Measurements from ENCODE around the gene BNC2.

The BNC2 gene

GRCh38 chr9:16811987-16812685 is 58.3 kb downstream of the BNC2 start:
- DNase-seq, result no peak

- no peak for DNase-seq
These were observed 60.4 kb downstream of the BNC2 start for GRCh38 chr9:16809912-16810610.

GRCh38 chr9:16806674-16807073 is 63.8 kb downstream of the BNC2 start:
- no peak for DNase-seq

GRCh38 chr9:16803648-16804047 is 66.8 kb downstream of the BNC2 start:
- no peak for DNase-seq

- no peak for DNase-seq
These were observed 68.5 kb downstream of the BNC2 start for GRCh38 chr9:16801871-16802466.

- no peak for DNase-seq
These were observed 74.1 kb downstream of the BNC2 start for GRCh38 chr9:16796304-16796825.

- DNase-seq, result no peak
These were observed 75.4 kb downstream of the BNC2 start for GRCh38 chr9:16794871-16795639.

GRCh38 chr9:16794103-16794502 is 76.4 kb downstream of the BNC2 start:
- no peak for DNase-seq

GRCh38 chr9:16787724-16788123 is 82.7 kb downstream of the BNC2 start:
- no peak for DNase-seq

GRCh38 chr9:16784002-16784401 is 86.5 kb downstream of the BNC2 start:
- no peak for DNase-seq

- no peak for DNase-seq
These were observed 88.0 kb downstream of the BNC2 start for GRCh38 chr9:16782490-16782889.

GRCh38 chr9:16775330-16775729 is 95.1 kb downstream of the BNC2 start:
- DNase-seq, result no peak

GRCh38 chr9:16773617-16774016 is 96.9 kb downstream of the BNC2 start:
- DNase-seq, result no peak

- DNase-seq, result no peak
These were observed 97.4 kb downstream of the BNC2 start for GRCh38 chr9:16773116-16773515.

- DNase-seq, result no peak
These were observed 99.1 kb downstream of the BNC2 start for GRCh38 chr9:16771356-16771755.

GRCh38 chr9:16769291-16769690 is 101.2 kb downstream of the BNC2 start:
- DNase-seq, result no peak

- DNase-seq, result no peak
These were observed 101.7 kb downstream of the BNC2 start for GRCh38 chr9:16768816-16769215.

GRCh38 chr9:16767366-16767765 is 103.1 kb downstream of the BNC2 start:
- no peak for DNase-seq

GRCh38 chr9:16763946-16764345 is 106.5 kb downstream of the BNC2 start:
- DNase-seq, result no peak

GRCh38 chr9:16755467-16756160 is 114.9 kb downstream of the BNC2 start:
- no peak for DNase-seq

GRCh38 chr9:16754662-16755061 is 115.8 kb downstream of the BNC2 start:
- no peak for DNase-seq

GRCh38 chr9:16753256-16753655 is 117.2 kb downstream of the BNC2 start:
- no peak for DNase-seq

- no peak for DNase-seq
These were observed 117.9 kb downstream of the BNC2 start for GRCh38 chr9:16752601-16753000.

Data from cortex of kidney (tissue), 1 donor.